WI38 (cell line): ENCODE measurements around the gene DRC7.

Experiments
- H3K4me3 ChIP-seq: 2 replicates; pipeline ENCODE4 v1.5.1; 2011; ENCODE audit warnings: low read depth, mild to moderate bottlenecking, control low read depth, low read length
- CTCF ChIP-seq: IDR thresholded peaks from 2 replicates; pipeline ENCODE4 v1.5.1; 2012; ENCODE audit warnings: low read depth, mild to moderate bottlenecking, control low read depth, low read length

The DRC7 gene

GRCh38 chr16:57735755-57736418, 41.3 kb downstream of the DRC7 start, which contains the start of gene KATNB1:
KATNB1 (plus strand) TSS chr16:57735770; CDS start chr16:57737244, 1,474 bp downstream.
- H3K4me3 ChIP-seq: peak within 1 kb of the TSS; percentile 80
- no peak for TF ChIP-seq CTCF

- peak overlapping the region; percentile 80 for H3K4me3 ChIP-seq
- TF ChIP-seq CTCF: no peak
These were observed 42.1 kb downstream of the DRC7 start for GRCh38 chr16:57736419-57737351.

- TF ChIP-seq CTCF: no peak
These were observed 44.2 kb downstream of the DRC7 start for GRCh38 chr16:57738844-57739243.

GRCh38 chr16:57739756-57740422, 45.3 kb downstream of the DRC7 start:
- TF ChIP-seq CTCF: no peak
- no peak overlapping the region for H3K4me3 ChIP-seq

More at GRCh38 chr16:57738844-57739243, 44.2 kb downstream of the DRC7 start:
- H3K4me3 ChIP-seq: no peak overlapping the region

- TF ChIP-seq CTCF: no peak
These were observed 45.9 kb downstream of the DRC7 start for GRCh38 chr16:57740423-57741071.

GRCh38 chr16:57741660-57742191, 47.1 kb downstream of the DRC7 start:
- no peak for TF ChIP-seq CTCF
- no peak overlapping the region for H3K4me3 ChIP-seq

More at GRCh38 chr16:57740423-57741071, 45.9 kb downstream of the DRC7 start:
- no peak overlapping the region for H3K4me3 ChIP-seq
